Testis (tissue), 2 donors: ENCODE data around the gene ZFP36L1.

Source experiments
- POLR2A ChIP-seq: fragments of 450-650 bp; IDR thresholded peaks from one replicate; pipeline ENCODE4 v1.6.1; 2017; ENCODE audit warnings: antibody characterized with exemption, mild to moderate bottlenecking, moderate library complexity
- TF ChIP-seq, protein P1 (sequence below), 3 experiments: fragments of 450-650 bp in 2 of 3; fragments of 200-600 bp in 1 of 3; sonication (generic) in 1 of 3; IDR thresholded peaks; one replicate each; pipeline ENCODE4 v1.5.1; 2016 to 2019; ENCODE audit warnings: antibody characterized with exemption in 3 of 3, mild to moderate bottlenecking in 2 of 3, moderate library complexity in 1 of 3

DNA sequence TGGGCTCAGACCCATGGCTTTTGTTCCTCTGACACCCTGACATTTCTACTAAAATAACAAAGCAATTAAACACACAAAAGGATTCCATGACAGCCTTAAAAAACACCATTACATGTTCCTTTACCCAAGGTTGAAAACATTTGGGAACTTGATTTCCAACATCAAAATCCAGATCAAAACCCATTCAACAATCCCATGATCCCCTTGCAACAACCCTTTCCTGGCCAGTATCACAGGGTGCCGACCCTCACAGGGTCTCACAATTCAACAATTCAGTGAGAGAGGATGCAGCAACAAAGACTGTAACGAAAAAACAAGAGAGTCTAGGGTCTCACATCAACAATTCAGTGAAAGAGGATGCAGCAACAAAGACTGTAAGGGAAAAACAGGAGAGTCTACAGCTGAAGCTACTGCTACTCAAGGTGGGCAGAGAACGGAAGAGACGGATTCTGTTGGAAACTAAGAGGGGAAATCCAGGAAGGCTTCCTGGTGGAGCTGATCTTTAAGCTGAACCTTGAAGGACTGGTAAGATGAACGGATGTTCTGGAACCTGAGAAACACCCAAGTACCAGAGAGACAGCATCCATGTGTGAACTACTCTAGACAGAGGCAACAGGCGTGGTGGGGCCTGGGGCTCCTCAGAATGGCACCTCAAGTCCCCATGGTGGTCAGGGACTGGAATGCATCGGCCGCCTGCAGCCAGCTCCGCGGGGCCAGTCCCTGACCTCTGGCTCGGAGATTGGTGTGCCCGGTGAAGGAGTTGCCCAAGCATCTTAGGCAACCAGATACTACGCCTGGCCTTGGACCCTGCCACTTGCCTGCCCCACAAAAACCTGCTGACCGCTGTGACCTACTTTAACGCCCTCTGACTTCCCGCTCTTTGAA is 22.7 kb upstream of the ZFP36L1 start:
- TF ChIP-seq, protein P1, sequence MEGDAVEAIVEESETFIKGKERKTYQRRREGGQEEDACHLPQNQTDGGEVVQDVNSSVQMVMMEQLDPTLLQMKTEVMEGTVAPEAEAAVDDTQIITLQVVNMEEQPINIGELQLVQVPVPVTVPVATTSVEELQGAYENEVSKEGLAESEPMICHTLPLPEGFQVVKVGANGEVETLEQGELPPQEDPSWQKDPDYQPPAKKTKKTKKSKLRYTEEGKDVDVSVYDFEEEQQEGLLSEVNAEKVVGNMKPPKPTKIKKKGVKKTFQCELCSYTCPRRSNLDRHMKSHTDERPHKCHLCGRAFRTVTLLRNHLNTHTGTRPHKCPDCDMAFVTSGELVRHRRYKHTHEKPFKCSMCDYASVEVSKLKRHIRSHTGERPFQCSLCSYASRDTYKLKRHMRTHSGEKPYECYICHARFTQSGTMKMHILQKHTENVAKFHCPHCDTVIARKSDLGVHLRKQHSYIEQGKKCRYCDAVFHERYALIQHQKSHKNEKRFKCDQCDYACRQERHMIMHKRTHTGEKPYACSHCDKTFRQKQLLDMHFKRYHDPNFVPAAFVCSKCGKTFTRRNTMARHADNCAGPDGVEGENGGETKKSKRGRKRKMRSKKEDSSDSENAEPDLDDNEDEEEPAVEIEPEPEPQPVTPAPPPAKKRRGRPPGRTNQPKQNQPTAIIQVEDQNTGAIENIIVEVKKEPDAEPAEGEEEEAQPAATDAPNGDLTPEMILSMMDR (IDR thresholded peaks at IDR 0.05): no peak
- no peak for TF ChIP-seq POLR2A
